GM12872 (cell line): Measurements from ENCODE around the gene SEMA4D.

ENCODE experiments used
- TF ChIP-seq, protein P1 (sequence below): IDR thresholded peaks from 3 replicates; pipeline ENCODE4 v1.5.1; 2011; ENCODE audit warnings: low read depth, mild to moderate bottlenecking, low read length, moderate library complexity; ENCODE audit not compliant: insufficient read depth

The SEMA4D gene

DNA sequence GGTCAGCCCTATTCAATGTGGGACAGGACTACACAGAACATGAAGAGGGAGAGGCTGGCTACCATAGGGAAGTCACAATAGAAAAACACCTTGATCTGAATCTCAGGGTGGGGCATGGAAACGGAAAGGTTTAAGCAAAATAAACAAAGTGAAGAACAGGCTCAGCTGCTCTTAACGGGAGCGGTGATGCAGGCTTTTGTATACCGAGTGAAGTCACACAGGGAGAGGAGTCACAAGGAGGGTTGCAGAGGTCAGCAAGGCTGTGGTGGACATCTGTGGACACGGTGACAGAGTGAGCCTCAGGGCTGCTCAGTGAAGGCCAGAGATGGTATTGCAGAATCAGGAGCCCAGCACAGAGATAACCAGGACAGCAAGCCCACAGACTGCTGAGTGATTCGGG, 30.6 kb upstream of the SEMA4D start:
- TF ChIP-seq, protein P1, sequence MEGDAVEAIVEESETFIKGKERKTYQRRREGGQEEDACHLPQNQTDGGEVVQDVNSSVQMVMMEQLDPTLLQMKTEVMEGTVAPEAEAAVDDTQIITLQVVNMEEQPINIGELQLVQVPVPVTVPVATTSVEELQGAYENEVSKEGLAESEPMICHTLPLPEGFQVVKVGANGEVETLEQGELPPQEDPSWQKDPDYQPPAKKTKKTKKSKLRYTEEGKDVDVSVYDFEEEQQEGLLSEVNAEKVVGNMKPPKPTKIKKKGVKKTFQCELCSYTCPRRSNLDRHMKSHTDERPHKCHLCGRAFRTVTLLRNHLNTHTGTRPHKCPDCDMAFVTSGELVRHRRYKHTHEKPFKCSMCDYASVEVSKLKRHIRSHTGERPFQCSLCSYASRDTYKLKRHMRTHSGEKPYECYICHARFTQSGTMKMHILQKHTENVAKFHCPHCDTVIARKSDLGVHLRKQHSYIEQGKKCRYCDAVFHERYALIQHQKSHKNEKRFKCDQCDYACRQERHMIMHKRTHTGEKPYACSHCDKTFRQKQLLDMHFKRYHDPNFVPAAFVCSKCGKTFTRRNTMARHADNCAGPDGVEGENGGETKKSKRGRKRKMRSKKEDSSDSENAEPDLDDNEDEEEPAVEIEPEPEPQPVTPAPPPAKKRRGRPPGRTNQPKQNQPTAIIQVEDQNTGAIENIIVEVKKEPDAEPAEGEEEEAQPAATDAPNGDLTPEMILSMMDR, result no peak

DNA sequence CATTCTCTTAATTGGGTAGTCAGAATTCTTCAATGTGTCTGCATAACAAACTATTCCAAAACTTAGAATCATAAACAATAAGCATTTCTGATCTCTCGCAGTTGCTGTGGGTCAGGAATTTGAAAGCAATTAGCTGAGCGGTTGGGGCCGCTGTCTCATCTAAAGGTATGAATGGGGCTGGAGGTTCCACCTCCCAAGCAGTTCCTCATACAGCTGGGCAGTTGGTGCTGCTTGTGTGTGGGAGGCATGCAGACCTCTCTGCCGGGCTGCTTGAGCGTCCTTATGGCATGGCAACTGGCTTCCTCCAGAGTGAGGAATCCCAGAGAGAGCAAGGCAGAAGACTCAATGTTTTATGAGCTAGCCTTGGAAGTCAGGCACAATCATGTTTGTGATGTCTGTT, 30.2 kb upstream of the SEMA4D start:
- TF ChIP-seq, protein P1, result no peak

DNA sequence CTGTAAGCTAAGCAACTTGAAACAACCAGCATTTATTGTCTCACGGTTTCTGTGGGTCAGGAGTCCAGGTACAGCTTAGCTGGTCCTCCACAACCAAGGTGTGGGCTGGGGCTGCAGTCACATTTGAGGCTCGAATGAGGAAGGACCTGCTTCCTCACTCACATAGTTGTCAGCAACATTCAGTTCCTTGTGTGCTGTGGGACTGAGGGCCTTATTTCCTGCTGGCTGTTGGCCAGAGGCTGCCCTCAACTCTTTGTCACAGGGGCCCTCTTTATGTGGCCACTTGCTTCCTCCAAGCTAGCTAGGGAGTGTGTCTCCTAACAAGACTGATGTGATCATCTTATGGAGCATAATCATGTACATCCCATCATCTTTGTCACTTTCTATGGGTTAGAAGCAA, 29.2 kb upstream of the SEMA4D start:
- TF ChIP-seq, protein P1, result no peak

DNA sequence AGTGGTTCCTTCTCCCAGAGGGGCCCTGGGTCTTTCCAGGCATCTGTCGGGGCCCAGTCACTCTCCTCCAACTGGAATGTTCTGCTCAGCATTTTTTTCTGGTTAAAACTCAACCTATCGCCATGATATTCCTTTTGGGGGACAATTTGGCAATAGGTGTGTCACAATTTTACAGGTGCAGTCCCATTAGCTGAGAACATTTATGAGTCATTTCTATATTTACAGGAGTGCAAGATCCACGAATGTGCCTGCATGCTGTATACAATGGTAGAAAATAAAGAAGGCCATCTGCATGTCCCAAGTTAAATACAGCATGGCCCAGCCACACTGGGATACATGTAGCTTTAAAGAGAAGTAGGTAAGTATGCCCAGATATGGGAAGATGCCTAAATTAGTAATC, 28.8 kb upstream of the SEMA4D start:
- TF ChIP-seq, protein P1, result no peak

GRCh38 chr9:89525446-89526374, 27.8 kb upstream of the SEMA4D start:
- TF ChIP-seq, protein P1, result no peak

- TF ChIP-seq, protein P1, result no peak
These were observed 27.1 kb upstream of the SEMA4D start for GRCh38 chr9:89524963-89525362.

GRCh38 chr9:89523948-89524347, 26.0 kb upstream of the SEMA4D start:
- TF ChIP-seq, protein P1, result no peak
